CD14-positive monocyte (primary cell): ENCODE measurements around the gene RNF181. TPM values are rescaled to one million over a fixed set of nuclear protein-coding genes. Genes with fewer than 3 reads are reported as not detected.
A peak's percentile ranks its signal among the peaks of the same experiment; 100 is the strongest.

ENCODE experiments used
- DNase-seq, 3 donors: peaks; one replicate each; pipeline ENCODE4 v3.0.0-alpha.2; 2011 to 2022
- H2AFZ ChIP-seq: 2 replicates; pipeline ENCODE4 v1.6.0; 2012; ENCODE audit warnings: mild to moderate bottlenecking, low read depth, low read length, inconsistent platforms; ENCODE audit not compliant: insufficient read depth, poor library complexity, severe bottlenecking
- H3K27ac ChIP-seq, 2 donors: 1 replicate in 1 of 2; 2 replicates in 1 of 2; pipeline ENCODE4 v1.5.1; 2012 to 2013; ENCODE audit warnings: low read length in 2 of 2, control low read depth in 1 of 2, inconsistent platforms in 1 of 2, low read depth in 1 of 2, mild to moderate bottlenecking in 1 of 2
- H3K27me3 ChIP-seq, 2 donors: one replicate each; pipeline versions ENCODE4 v1.6.0 to v1.6.1; 2011 to 2013; ENCODE audit warnings: low read length in 2 of 2; ENCODE audit not compliant: control insufficient read depth in 2 of 2, insufficient read depth in 2 of 2
- H3K36me3 ChIP-seq, 2 donors: replicated peaks in 1 of 2; 1 replicate in 1 of 2; 2 replicates in 1 of 2; pipeline versions ENCODE4 v1.5.1 to v1.6.1; 2012 to 2013; ENCODE audit warnings: low read length in 2 of 2, control low read depth in 1 of 2, inconsistent platforms in 1 of 2, mild to moderate bottlenecking in 1 of 2; ENCODE audit not compliant: insufficient read depth in 2 of 2, control insufficient read depth in 1 of 2
- H3K4me1 ChIP-seq, 2 donors: 1 replicate in 1 of 2; 2 replicates in 1 of 2; pipeline versions ENCODE4 v1.5.1 to v1.6.1; 2012 to 2013; ENCODE audit warnings: low read length in 2 of 2, control low read depth in 1 of 2, inconsistent platforms in 1 of 2, mild to moderate bottlenecking in 1 of 2, moderate library complexity in 1 of 2; ENCODE audit not compliant: insufficient read depth in 2 of 2, control insufficient read depth in 1 of 2
- H3K4me2 ChIP-seq: replicated peaks from 2 replicates; pipeline ENCODE3; 2012; ENCODE audit warnings: low read length, moderate library complexity, mild to moderate bottlenecking; ENCODE audit not compliant: poor library complexity, severe bottlenecking; ENCODE audit errors: extremely low read depth
- H3K4me3 ChIP-seq, 3 experiments: fragments of 200-600 bp in 1 of 3; sonication (generic) in 1 of 3; replicated peaks in 1 of 3; 1 replicate in 2 of 3; 2 replicates in 1 of 3; pipeline ENCODE4 v1.5.1; 2011 to 2013; ENCODE audit warnings: low read length in 3 of 3, mild to moderate bottlenecking in 3 of 3, control low read depth in 2 of 3, low read depth in 2 of 3, inconsistent platforms in 1 of 3, moderate library complexity in 1 of 3
- H3K79me2 ChIP-seq: 2 replicates; pipeline ENCODE4 v1.6.0; 2012; ENCODE audit warnings: mild to moderate bottlenecking, control low read depth, inconsistent platforms, low read length, moderate library complexity; ENCODE audit not compliant: insufficient read depth
- H3K9ac ChIP-seq: 2 replicates; pipeline ENCODE4 v1.6.0; 2017; ENCODE audit warnings: low read length, mild to moderate bottlenecking; ENCODE audit not compliant: insufficient read depth, poor library complexity, severe bottlenecking
- H3K9me3 ChIP-seq, 2 donors: replicated peaks in 1 of 2; 1 replicate in 1 of 2; 2 replicates in 1 of 2; pipeline versions ENCODE4 v1.5.1 to v1.6.1; 2012 to 2013; ENCODE audit warnings: low read length in 2 of 2, control low read depth in 1 of 2; ENCODE audit not compliant: control insufficient read depth in 1 of 2, insufficient read depth in 1 of 2
- H4K20me1 ChIP-seq: 2 replicates; pipeline ENCODE4 v1.6.0; 2012; ENCODE audit warnings: mild to moderate bottlenecking, low read length, control low read depth, moderate library complexity; ENCODE audit not compliant: insufficient read depth
- H3K27ac Mint-ChIP-seq, 7 donors: one replicate each; pipeline ENCODE4 v1.8.0; 2020; ENCODE audit warnings: mild to moderate bottlenecking in 7 of 7, mixed read lengths in 7 of 7, moderate library complexity in 6 of 7, inconsistent platforms in 2 of 7
- H3K27me3 Mint-ChIP-seq, 3 donors: one replicate each; pipeline ENCODE4 v1.8.0; 2021 to 2022; ENCODE audit warnings: low read depth in 3 of 3, mild to moderate bottlenecking in 3 of 3, mixed read lengths in 3 of 3, moderate library complexity in 3 of 3, inconsistent platforms in 1 of 3
- H3K36me3 Mint-ChIP-seq, 2 donors: one replicate each; pipeline ENCODE4 v1.8.0; 2020; ENCODE audit warnings: mixed read lengths in 2 of 2, inconsistent platforms in 1 of 2, mild to moderate bottlenecking in 1 of 2
- H3K4me1 Mint-ChIP-seq: one replicate; pipeline ENCODE4 v1.8.0; 2020; ENCODE audit warnings: mild to moderate bottlenecking, mixed read lengths
- H3K4me3 Mint-ChIP-seq, 2 donors: one replicate each; pipeline ENCODE4 v1.8.0; 2020; ENCODE audit warnings: mild to moderate bottlenecking in 2 of 2, mixed read lengths in 2 of 2, moderate library complexity in 1 of 2
- H3K9me3 Mint-ChIP-seq, 7 donors: one replicate each; pipeline ENCODE4 v1.8.0; 2020 to 2022; ENCODE audit warnings: mixed read lengths in 7 of 7, mild to moderate bottlenecking in 6 of 7, moderate library complexity in 6 of 7, inconsistent platforms in 2 of 7
- WGBS: methylation state at CpG from one replicate; pipeline ENCODE4 v1.1.5; 2013; ENCODE audit warnings: missing lambda C conversion rate; ENCODE audit not compliant: insufficient coverage; 5-methylcytosine and 5-hydroxymethylcytosine counted together
- intact Hi-C, 2 donors: fragments of 100-400 bp; cut with micrococcal nuclease; formaldehyde crosslinking; loops; one replicate each; pipeline versions ENCODE4 v1.15.0 to v1.15.1; 2023
- polyA plus RNA-seq, 3 donors: library from polyadenylated mRNA; depleted of rRNA in 1 of 3; unstranded in 2 of 3; stranded (reverse) in 1 of 3; fragments of 300-500 nt in 2 of 3; fragments of >200 nt in 1 of 3; fragmentation: Illumina TruSeq in 2 of 3; gene quantifications; 1 replicate in 2 of 3; 2 replicates in 1 of 3; pipeline ENCODE4 v1.2.3, GENCODE V29; 2012 to 2021
- TF ChIP-seq, protein P1 (sequence below): fragments of 200-600 bp; IDR thresholded peaks from one replicate; pipeline ENCODE4 v1.8.0; 2022; ENCODE audit warnings: antibody characterized with exemption, mild to moderate bottlenecking

Gene RNF181
- polyA plus RNA-seq, 3 donors: 254 to 475 (median 382) TPM

GRCh38 chr2:85575739-85576138 lies 19.8 kb upstream of the RNF181 start:
- Histone ChIP-seq H3K4me2 (no peak overlapping the region), H3K9me3 (no peaks in the 10 kb centered on the region), H3K36me3 (peaks cover 0 to under 1% of the 10 kb centered on the region in 2 donors), H3K79me2 (peaks cover 41% of the 10 kb centered on the region), H3K4me3 (no peak overlapping the region), H3K27ac (no peak overlapping the region), H3K9ac (no peak overlapping the region), H4K20me1 (peaks cover 14% of the 10 kb centered on the region), H3K27me3 (no peaks in the 10 kb centered on the region), H2AFZ (no peak overlapping the region), H3K4me1 (peaks cover 28 to 42% of the 10 kb centered on the region in 2 donors)
- H3K9me3 Mint-ChIP-seq: no peaks in the 10 kb centered on the region
- H3K36me3 Mint-ChIP-seq: peaks cover 3 to 8% of the 10 kb centered on the region in 2 donors
- intact Hi-C loops: no loop called here
- WGBS: 80% methylated on average over 1 of the region's 8 CpGs
- TF ChIP-seq, protein P1, sequence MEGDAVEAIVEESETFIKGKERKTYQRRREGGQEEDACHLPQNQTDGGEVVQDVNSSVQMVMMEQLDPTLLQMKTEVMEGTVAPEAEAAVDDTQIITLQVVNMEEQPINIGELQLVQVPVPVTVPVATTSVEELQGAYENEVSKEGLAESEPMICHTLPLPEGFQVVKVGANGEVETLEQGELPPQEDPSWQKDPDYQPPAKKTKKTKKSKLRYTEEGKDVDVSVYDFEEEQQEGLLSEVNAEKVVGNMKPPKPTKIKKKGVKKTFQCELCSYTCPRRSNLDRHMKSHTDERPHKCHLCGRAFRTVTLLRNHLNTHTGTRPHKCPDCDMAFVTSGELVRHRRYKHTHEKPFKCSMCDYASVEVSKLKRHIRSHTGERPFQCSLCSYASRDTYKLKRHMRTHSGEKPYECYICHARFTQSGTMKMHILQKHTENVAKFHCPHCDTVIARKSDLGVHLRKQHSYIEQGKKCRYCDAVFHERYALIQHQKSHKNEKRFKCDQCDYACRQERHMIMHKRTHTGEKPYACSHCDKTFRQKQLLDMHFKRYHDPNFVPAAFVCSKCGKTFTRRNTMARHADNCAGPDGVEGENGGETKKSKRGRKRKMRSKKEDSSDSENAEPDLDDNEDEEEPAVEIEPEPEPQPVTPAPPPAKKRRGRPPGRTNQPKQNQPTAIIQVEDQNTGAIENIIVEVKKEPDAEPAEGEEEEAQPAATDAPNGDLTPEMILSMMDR: no peak
- H3K4me3 Mint-ChIP-seq: no peak overlapping the region
- H3K4me1 Mint-ChIP-seq: peaks cover 37% of the 10 kb centered on the region
- peaks cover 3 to 6% (median 4%) of the 10 kb centered on the region in 3 donors for H3K27me3 Mint-ChIP-seq
- no peak for DNase-seq
- no peak overlapping the region for H3K27ac Mint-ChIP-seq

DNA sequence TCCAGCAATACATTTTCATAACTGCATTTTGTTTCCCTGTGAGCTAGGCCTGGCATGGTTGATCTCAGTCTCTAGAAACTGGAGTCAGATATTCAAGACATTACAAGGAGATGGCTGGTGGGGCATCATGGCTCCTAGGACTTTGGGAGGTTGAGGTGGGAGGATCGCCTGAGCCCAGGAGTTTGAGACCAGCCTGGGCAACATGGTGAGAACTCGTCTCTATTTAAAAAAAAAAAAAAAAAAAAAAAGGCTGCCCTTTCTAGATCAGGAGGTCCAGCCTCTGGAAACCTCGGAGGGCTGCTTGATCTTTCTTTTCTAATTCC lies 18.5 kb upstream of the RNF181 start:
- H3K4me1 ChIP-seq: peaks cover 30 to 45% of the 10 kb centered on the region in 2 donors
- peaks cover 19% of the 10 kb centered on the region for H4K20me1 ChIP-seq
- H3K27ac ChIP-seq: peak overlapping the region; percentile 85 to 91
- no peak for DNase-seq
- TF ChIP-seq, protein P1: no peak
- peaks cover 44% of the 10 kb centered on the region for H3K4me1 Mint-ChIP-seq
- H3K36me3 ChIP-seq: peaks cover 8 to 13% of the 10 kb centered on the region in 2 donors
- no peaks in the 10 kb centered on the region for H3K9me3 ChIP-seq
- H3K36me3 Mint-ChIP-seq: peaks cover 12 to 21% of the 10 kb centered on the region in 2 donors
- peak overlapping the region; percentile 53 to 86 (median 78) for H3K4me3 ChIP-seq
- peak overlapping the region; percentile 76 for H3K9ac ChIP-seq
- WGBS: no CpG with 5 or more reads among the region's 3 CpGs
- H3K27ac Mint-ChIP-seq: peak overlapping the region; percentile 92 to 98 (median 96)
- intact Hi-C loops: no loop called here
- H3K27me3 ChIP-seq: no peaks in the 10 kb centered on the region
- peak overlapping the region; percentile 90 for H2AFZ ChIP-seq
- H3K9me3 Mint-ChIP-seq: no peaks in the 10 kb centered on the region
- peaks cover 54% of the 10 kb centered on the region for H3K79me2 ChIP-seq
- H3K27me3 Mint-ChIP-seq: peaks cover 0 to 4% (median 3%) of the 10 kb centered on the region in 3 donors
- H3K4me2 ChIP-seq: peak overlapping the region; percentile 81
- H3K4me3 Mint-ChIP-seq: peak overlapping the region; percentile 96 to 99
